Measurements from ENCODE around the gene MEF2C. TPM values are rescaled to one million over a fixed set of nuclear protein-coding genes. Genes with fewer than 3 reads are reported as not detected.

Gene MEF2C
- total RNA-seq, 2 donors from 2014 or later: 0.64 to 0.86 TPM

- Histone ChIP-seq H3K4me1 (ENCODE audit: control insufficient read depth, insufficient read depth, low read length) (peaks cover 2% of the 10 kb centered on the region), H3K27ac (ENCODE audit: low read depth, low read length) (no peak overlapping the region), H3K4me3 (ENCODE audit: low read length) (no peak overlapping the region), H3K9me3 (ENCODE audit: control insufficient read depth, low read length) (no peaks in the 10 kb centered on the region), H3K9ac (ENCODE audit: extremely low read depth, low read length, poor library complexity, severe bottlenecking) (no peak overlapping the region), H3K36me3 (ENCODE audit: control insufficient read depth, insufficient read depth, low read length) (no peaks in the 10 kb centered on the region), H3K27me3 (ENCODE audit: control insufficient read depth, insufficient read depth, low read length, poor library complexity, severe bottlenecking) (peaks cover 100% of the 10 kb centered on the region)
- 6 to 8% methylated on average over 4 to 26 of the region's 28 CpGs for WGBS, 2 experiments (ENCODE audit: insufficient coverage in 1 of 2, insufficient read length in 1 of 2)
- H3K27ac Mint-ChIP-seq: no peak overlapping the region
- peak overlapping the region; percentile 31 for H3K4me3 Mint-ChIP-seq
- TF ChIP-seq CTCF (conservative IDR thresholded peaks at IDR 0.05): no peak
- peaks cover 7% of the 10 kb centered on the region for H3K9me3 Mint-ChIP-seq
- H3K4me1 Mint-ChIP-seq: peaks cover 32% of the 10 kb centered on the region
- H3K36me3 Mint-ChIP-seq (ENCODE audit: low read depth): no peaks in the 10 kb centered on the region
- no peak for DNase-seq
- H3K27me3 Mint-ChIP-seq (ENCODE audit: insufficient read depth): peaks cover 99% of the 10 kb centered on the region
These were observed 188.8 kb downstream of the MEF2C start for GRCh38 chr5:88694023-88694679.

- 6 to 8% methylated on average over 14 to 25 of the region's 25 CpGs for WGBS, 2 experiments (ENCODE audit: insufficient coverage in 1 of 2, insufficient read length in 1 of 2)
- H3K4me1 Mint-ChIP-seq: peaks cover 34% of the 10 kb centered on the region
These were observed 189.7 kb downstream of the MEF2C start for GRCh38 chr5:88693071-88693932.

More at GRCh38 chr5:88693071-88693932, 189.7 kb downstream of the MEF2C start:
- no peaks in the 10 kb centered on the region for H3K9me3 ChIP-seq (ENCODE audit: control insufficient read depth, low read length)
- peak; percentile 57 for TF ChIP-seq CTCF (conservative IDR thresholded peaks at IDR 0.05)
- Mint-ChIP-seq H3K9me3 (peaks cover 7% of the 10 kb centered on the region), H3K27ac (no peak overlapping the region), H3K4me3 (peak overlapping the region; percentile 31), H3K27me3 (ENCODE audit: insufficient read depth) (peaks cover 99% of the 10 kb centered on the region), H3K36me3 (ENCODE audit: low read depth) (no peaks in the 10 kb centered on the region)
- peaks cover 100% of the 10 kb centered on the region for H3K27me3 ChIP-seq (ENCODE audit: control insufficient read depth, insufficient read depth, low read length, poor library complexity, severe bottlenecking)
- DNase-seq: peak; percentile 83
- no peak overlapping the region for H3K4me3 ChIP-seq (ENCODE audit: low read length)
- no peak overlapping the region for H3K9ac ChIP-seq (ENCODE audit: extremely low read depth, low read length, poor library complexity, severe bottlenecking)
- H3K36me3 ChIP-seq (ENCODE audit: control insufficient read depth, insufficient read depth, low read length): no peaks in the 10 kb centered on the region
- H3K27ac ChIP-seq (ENCODE audit: low read depth, low read length): no peak overlapping the region
- peaks cover 2% of the 10 kb centered on the region for H3K4me1 ChIP-seq (ENCODE audit: control insufficient read depth, insufficient read depth, low read length)
